Glutamatergic neuron (in vitro differentiated cells): Measurements from ENCODE around the gene CYP1A1. TPM values are rescaled to one million over a fixed set of nuclear protein-coding genes. Genes with fewer than 3 reads are reported as not detected.

Experiments
- DNase-seq: peaks from one replicate; pipeline ENCODE4 v3.0.0; 2022
- H3K27ac Mint-ChIP-seq: one replicate; pipeline ENCODE4 v1.8.0; 2020; ENCODE audit warnings: mild to moderate bottlenecking, mixed read lengths, inconsistent platforms; ENCODE audit not compliant: unreplicated experiment
- H3K27me3 Mint-ChIP-seq: one replicate; pipeline ENCODE4 v1.8.0; 2020; ENCODE audit warnings: mild to moderate bottlenecking, moderate library complexity, mixed read lengths, inconsistent platforms; ENCODE audit not compliant: unreplicated experiment
- H3K36me3 Mint-ChIP-seq: one replicate; pipeline ENCODE4 v1.8.0; 2020; ENCODE audit warnings: mild to moderate bottlenecking, mixed read lengths, inconsistent platforms; ENCODE audit not compliant: unreplicated experiment
- H3K4me1 Mint-ChIP-seq: one replicate; pipeline ENCODE4 v1.8.0; 2020; ENCODE audit warnings: mild to moderate bottlenecking, low read depth, mixed read lengths, inconsistent platforms; ENCODE audit not compliant: unreplicated experiment
- H3K4me3 Mint-ChIP-seq: one replicate; pipeline ENCODE4 v1.8.0; 2020; ENCODE audit warnings: mild to moderate bottlenecking, mixed read lengths, inconsistent platforms; ENCODE audit not compliant: unreplicated experiment
- H3K9me3 Mint-ChIP-seq: one replicate; pipeline ENCODE4 v1.8.0; 2020; ENCODE audit warnings: mild to moderate bottlenecking, moderate library complexity, mixed read lengths, inconsistent platforms; ENCODE audit not compliant: unreplicated experiment
- CTCF ChIP-seq: fragments of 200-600 bp; sonication (generic); IDR thresholded peaks from one replicate; pipeline ENCODE4 v1.5.0; 2021; ENCODE audit not compliant: partially characterized antibody, unreplicated experiment
- total RNA-seq: library from RNA; stranded (reverse); fragmentation: NEBNext Ultra II Directional; extraction: Animal tissue kit (Norgen Biotek cat#: 25700); gene quantifications from one replicate; pipeline ENCODE4 v1.2.1, GENCODE V29; 2021; ENCODE audit not compliant: unreplicated experiment

CYP1A1 gene
- total RNA-seq, 1 donor from 2014 or later = 0.27 TPM

- Mint-ChIP-seq H3K36me3 (peaks cover 5% of the 10 kb centered on the region), H3K4me3 (no peak overlapping the region), H3K4me1 (peaks cover 12% of the 10 kb centered on the region), H3K9me3 (peaks cover 11% of the 10 kb centered on the region), H3K27me3 (peaks cover 16% of the 10 kb centered on the region), H3K27ac (no peak overlapping the region)
- TF ChIP-seq CTCF = no peak
- no peak for DNase-seq
Observed at GRCh38 chr15:74723754-74724334, 1.5 kb downstream of the CYP1A1 start.

- Mint-ChIP-seq H3K4me1 (peaks cover 12% of the 10 kb centered on the region), H3K27me3 (peaks cover 16% of the 10 kb centered on the region)
Observed at GRCh38 chr15:74723187-74723586, 2.1 kb downstream of the CYP1A1 start.

GRCh38 chr15:74722591-74722990 lies 2.7 kb downstream of the CYP1A1 start:
- Mint-ChIP-seq H3K36me3 (peaks cover 5% of the 10 kb centered on the region), H3K4me1 (peaks cover 12% of the 10 kb centered on the region), H3K4me3 (no peak overlapping the region), H3K27ac (no peak overlapping the region), H3K9me3 (peaks cover 9% of the 10 kb centered on the region), H3K27me3 (peaks cover 16% of the 10 kb centered on the region)
- TF ChIP-seq CTCF = no peak
- DNase-seq = no peak

More at GRCh38 chr15:74723187-74723586, 2.1 kb downstream of the CYP1A1 start:
- Mint-ChIP-seq H3K36me3 (peaks cover 5% of the 10 kb centered on the region), H3K9me3 (peaks cover 11% of the 10 kb centered on the region), H3K4me3 (no peak overlapping the region), H3K27ac (no peak overlapping the region)
- no peak for TF ChIP-seq CTCF
- DNase-seq = no peak

- Mint-ChIP-seq H3K27ac (no peak overlapping the region), H3K9me3 (peaks cover 2% of the 10 kb centered on the region), H3K27me3 (peaks cover 6% of the 10 kb centered on the region), H3K36me3 (no peaks in the 10 kb centered on the region), H3K4me3 (no peak overlapping the region), H3K4me1 (no peaks in the 10 kb centered on the region)
- DNase-seq = no peak
- no peak for TF ChIP-seq CTCF
Observed at GRCh38 chr15:74716651-74717050, 8.7 kb downstream of the CYP1A1 start.

- peaks cover 2% of the 10 kb centered on the region for H3K9me3 Mint-ChIP-seq
- no peak overlapping the region for H3K27ac Mint-ChIP-seq
- no peaks in the 10 kb centered on the region for H3K36me3 Mint-ChIP-seq
- H3K4me3 Mint-ChIP-seq = no peak overlapping the region
- no peaks in the 10 kb centered on the region for H3K4me1 Mint-ChIP-seq
- TF ChIP-seq CTCF = no peak
- no peak for DNase-seq
- H3K27me3 Mint-ChIP-seq = no peaks in the 10 kb centered on the region
Observed at GRCh38 chr15:74712311-74712710, 13.0 kb downstream of the CYP1A1 start.
